Measurements from ENCODE around the gene ATP2A2.

ATP2A2 gene

GRCh38 chr12:110349514-110350151 is 68.6 kb downstream of the ATP2A2 start:
- no peak for DNase-seq (ENCODE audit: low spot score)
- no peak; the same call in 2 of the 3 replicates for ATAC-seq (ENCODE audit: low read depth)
- H3K4me1 ChIP-seq (ENCODE audit: insufficient read depth, poor library complexity, severe bottlenecking) = peaks cover 9% of the 10 kb centered on the region
- H3K9me3 ChIP-seq (ENCODE audit: severe bottlenecking) = no peaks in the 10 kb centered on the region
- H3K27me3 ChIP-seq (ENCODE audit: insufficient read depth, poor library complexity, severe bottlenecking) = no peaks in the 10 kb centered on the region
- no peak for TF ChIP-seq CTCF (IDR thresholded peaks at IDR 0.05; ENCODE audit: poor library complexity, severe bottlenecking)
- no peak overlapping the region for H3K4me3 ChIP-seq (ENCODE audit: severe bottlenecking)
- H3K36me3 ChIP-seq (ENCODE audit: low read depth) = peaks cover 61% of the 10 kb centered on the region
- no peak overlapping the region for H3K27ac ChIP-seq (ENCODE audit: poor library complexity, severe bottlenecking)

GRCh38 chr12:110351119-110351518 is 70.1 kb downstream of the ATP2A2 start:
- no peak overlapping the region for H3K4me3 ChIP-seq (ENCODE audit: severe bottlenecking)
- DNase-seq (ENCODE audit: low spot score) = no peak
- H3K36me3 ChIP-seq (ENCODE audit: low read depth) = peaks cover 46% of the 10 kb centered on the region
- no peak for ATAC-seq (ENCODE audit: low read depth)
- H3K27me3 ChIP-seq (ENCODE audit: insufficient read depth, poor library complexity, severe bottlenecking) = no peaks in the 10 kb centered on the region
- no peaks in the 10 kb centered on the region for H3K9me3 ChIP-seq (ENCODE audit: severe bottlenecking)
- no peak for TF ChIP-seq CTCF (IDR thresholded peaks at IDR 0.05; ENCODE audit: poor library complexity, severe bottlenecking)
- H3K27ac ChIP-seq (ENCODE audit: poor library complexity, severe bottlenecking) = no peak overlapping the region
- H3K4me1 ChIP-seq (ENCODE audit: insufficient read depth, poor library complexity, severe bottlenecking) = no peaks in the 10 kb centered on the region

GRCh38 chr12:110352401-110352800 is 71.4 kb downstream of the ATP2A2 start:
- ATAC-seq (ENCODE audit: low read depth) (no peak), DNase-seq (ENCODE audit: low spot score) (no peak)
- Histone ChIP-seq H3K27ac (ENCODE audit: poor library complexity, severe bottlenecking) (no peak overlapping the region), H3K4me1 (ENCODE audit: insufficient read depth, poor library complexity, severe bottlenecking) (no peaks in the 10 kb centered on the region), H3K36me3 (ENCODE audit: low read depth) (peaks cover 33% of the 10 kb centered on the region), H3K27me3 (ENCODE audit: insufficient read depth, poor library complexity, severe bottlenecking) (no peaks in the 10 kb centered on the region), H3K9me3 (ENCODE audit: severe bottlenecking) (no peaks in the 10 kb centered on the region), H3K4me3 (ENCODE audit: severe bottlenecking) (no peak overlapping the region)
- TF ChIP-seq CTCF (IDR thresholded peaks at IDR 0.05; ENCODE audit: poor library complexity, severe bottlenecking) = no peak

GRCh38 chr12:110353211-110353965 is 72.3 kb downstream of the ATP2A2 start:
- H3K36me3 ChIP-seq (ENCODE audit: low read depth) = peaks cover 23% of the 10 kb centered on the region
- H3K27ac ChIP-seq (ENCODE audit: poor library complexity, severe bottlenecking) = no peak overlapping the region
- no peak for DNase-seq (ENCODE audit: low spot score)
- TF ChIP-seq CTCF (IDR thresholded peaks at IDR 0.05; ENCODE audit: poor library complexity, severe bottlenecking) = no peak
- H3K27me3 ChIP-seq (ENCODE audit: insufficient read depth, poor library complexity, severe bottlenecking) = no peaks in the 10 kb centered on the region
- H3K4me3 ChIP-seq (ENCODE audit: severe bottlenecking) = no peak overlapping the region
- ATAC-seq (ENCODE audit: low read depth) = peak; percentile 6
- H3K9me3 ChIP-seq (ENCODE audit: severe bottlenecking) = no peaks in the 10 kb centered on the region
- H3K4me1 ChIP-seq (ENCODE audit: insufficient read depth, poor library complexity, severe bottlenecking) = no peaks in the 10 kb centered on the region
